ENCODE data around the gene CCDC92.

GRCh38 chr12:123900871-123901376, 71.7 kb downstream of the CCDC92 start:
- TF ChIP-seq TAF1 (IDR thresholded peaks at IDR 0.05; ENCODE audit: low read depth) (no peak), CTCF (IDR thresholded peaks at IDR 0.05; ENCODE audit: poor library complexity, severe bottlenecking) (no peak), POLR2AphosphoS5 (IDR thresholded peaks at IDR 0.05) (no peak)
